Measurements from ENCODE around the gene EPN2.

Gene EPN2

DNA sequence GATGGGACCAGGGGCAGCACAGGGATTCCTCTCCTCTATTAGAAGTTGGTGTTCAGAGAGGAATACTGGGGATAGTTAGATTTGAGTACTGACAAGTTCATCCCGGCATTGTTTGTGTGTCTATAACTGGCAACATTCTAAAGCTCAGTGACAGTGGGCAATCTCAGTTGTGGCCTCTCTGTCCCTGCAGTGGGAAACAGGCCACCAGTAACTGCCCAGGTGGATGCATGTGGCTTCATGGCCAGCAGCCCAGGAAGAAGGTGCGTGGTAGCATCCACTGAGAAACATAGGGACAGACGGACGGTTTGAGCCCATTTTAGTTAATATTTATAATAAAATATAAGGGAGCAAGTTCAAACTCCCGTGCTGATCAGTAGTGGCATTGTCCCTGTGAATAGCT is 73.8 kb downstream of the EPN2 start:
- H3K36me3 Mint-ChIP-seq = no peaks in the 10 kb centered on the region
- CTCF ChIA-PET = no interaction called here
- peaks cover 71% of the 10 kb centered on the region for H3K27me3 Mint-ChIP-seq
- no peak for DNase-seq
- no peak overlapping the region for H3K27ac Mint-ChIP-seq
- peaks cover 20% of the 10 kb centered on the region for H3K4me1 Mint-ChIP-seq
- H3K9me3 Mint-ChIP-seq = no peaks in the 10 kb centered on the region
- no peak overlapping the region for H3K4me3 Mint-ChIP-seq

DNA sequence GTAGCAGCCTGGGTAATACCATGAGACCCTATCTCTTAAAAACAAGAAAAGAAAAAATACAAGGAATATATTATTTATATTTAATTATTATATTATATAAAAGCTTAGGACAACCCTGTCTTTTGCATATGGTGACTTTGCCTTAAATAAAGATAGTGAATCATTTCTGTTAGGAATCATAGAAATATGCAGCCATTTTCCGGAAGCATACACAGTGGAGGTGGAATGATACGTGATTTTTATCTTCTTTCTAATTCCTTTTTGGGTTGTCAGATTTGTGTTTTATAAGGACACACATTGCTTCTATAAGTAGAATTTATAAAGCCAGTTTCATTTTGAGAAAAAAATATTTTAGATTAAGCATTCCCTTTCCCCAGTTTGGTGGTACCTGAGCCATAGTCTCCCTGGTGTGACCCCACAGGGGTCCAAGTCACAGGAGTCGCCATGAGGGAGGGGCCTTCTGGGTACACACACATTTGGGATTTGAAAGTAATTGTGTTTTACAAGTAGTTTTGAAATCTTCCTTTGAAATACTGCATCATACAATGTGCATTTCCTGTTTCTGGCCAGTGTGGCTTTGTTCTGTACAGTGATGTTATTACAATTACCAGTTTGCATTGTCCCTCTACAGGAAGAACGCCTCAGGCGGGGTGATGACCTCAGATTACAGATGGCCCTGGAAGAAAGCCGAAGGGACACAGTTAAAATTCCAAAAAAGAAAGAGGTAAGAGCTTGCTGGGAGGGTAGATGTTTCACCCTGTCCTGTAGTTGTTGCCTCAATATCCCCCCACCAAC is 74.5 kb downstream of the EPN2 start:
- CTCF ChIA-PET = no interaction called here
- no peak overlapping the region for H3K27ac Mint-ChIP-seq
- peaks cover 14% of the 10 kb centered on the region for H3K4me1 Mint-ChIP-seq
- H3K36me3 Mint-ChIP-seq = no peaks in the 10 kb centered on the region
- no peak for DNase-seq
- no peaks in the 10 kb centered on the region for H3K9me3 Mint-ChIP-seq
- peaks cover 65% of the 10 kb centered on the region for H3K27me3 Mint-ChIP-seq
- H3K4me3 Mint-ChIP-seq = no peak overlapping the region

DNA sequence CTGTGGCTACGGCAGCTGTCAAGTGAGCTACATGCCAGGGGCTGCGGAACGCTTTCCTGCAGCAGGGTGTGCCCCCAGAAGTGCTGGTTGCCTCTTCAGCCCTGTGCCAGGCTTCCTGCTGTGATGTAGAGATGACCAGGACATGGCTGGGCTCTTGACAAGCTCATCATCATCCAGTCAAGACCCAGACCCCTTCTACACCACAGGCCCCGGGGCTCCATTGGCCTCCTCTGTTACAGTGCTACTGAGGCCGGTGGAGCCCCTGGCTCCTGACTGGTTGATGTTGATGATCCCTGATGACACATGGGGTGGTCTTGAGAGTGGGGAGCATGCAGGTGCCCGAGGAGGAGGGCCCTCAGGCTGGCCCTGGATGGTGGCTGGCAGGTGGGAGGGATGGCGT is 75.2 kb downstream of the EPN2 start:
- Mint-ChIP-seq H3K27me3 (peaks cover 63% of the 10 kb centered on the region), H3K4me1 (peaks cover 9% of the 10 kb centered on the region), H3K4me3 (no peak overlapping the region), H3K36me3 (no peaks in the 10 kb centered on the region), H3K9me3 (no peaks in the 10 kb centered on the region), H3K27ac (no peak overlapping the region)
- DNase-seq = no peak
- CTCF ChIA-PET = no interaction called here

DNA sequence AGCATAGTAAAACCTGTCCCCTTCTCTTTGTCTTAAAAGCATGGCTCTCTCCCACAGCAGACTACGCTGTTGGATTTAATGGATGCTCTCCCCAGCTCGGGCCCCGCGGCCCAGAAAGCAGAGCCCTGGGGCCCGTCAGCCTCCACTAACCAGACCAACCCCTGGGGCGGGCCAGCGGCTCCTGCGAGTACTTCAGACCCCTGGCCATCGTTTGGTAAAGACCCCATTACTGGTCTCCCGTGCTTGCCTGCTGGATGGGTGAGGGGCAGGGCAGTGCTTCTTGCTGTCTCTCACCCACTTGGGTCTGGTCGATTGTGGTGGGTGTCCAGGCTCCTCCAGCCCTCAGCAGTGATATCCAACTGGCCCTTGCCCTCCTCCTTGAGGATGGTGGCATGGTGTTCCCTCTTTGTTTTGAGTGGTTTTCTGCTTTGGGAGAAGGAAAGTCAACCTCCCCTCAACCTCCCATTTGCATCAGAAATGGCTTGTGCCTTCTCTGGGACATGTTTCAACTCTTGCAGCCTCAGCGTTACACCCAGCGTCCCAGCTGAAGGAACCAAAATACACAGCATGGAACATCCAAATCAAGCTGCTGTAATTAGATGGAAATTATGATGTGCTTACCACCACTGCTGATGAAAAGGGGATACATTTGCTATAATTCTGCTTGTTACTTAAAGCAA is 76.0 kb downstream of the EPN2 start:
- no peaks in the 10 kb centered on the region for H3K9me3 Mint-ChIP-seq
- peaks cover 5% of the 10 kb centered on the region for H3K4me1 Mint-ChIP-seq
- no peak overlapping the region for H3K4me3 Mint-ChIP-seq
- H3K27ac Mint-ChIP-seq = no peak overlapping the region
- DNase-seq = no peak
- CTCF ChIA-PET = no interaction called here
- peaks cover 63% of the 10 kb centered on the region for H3K27me3 Mint-ChIP-seq
- no peaks in the 10 kb centered on the region for H3K36me3 Mint-ChIP-seq

DNA sequence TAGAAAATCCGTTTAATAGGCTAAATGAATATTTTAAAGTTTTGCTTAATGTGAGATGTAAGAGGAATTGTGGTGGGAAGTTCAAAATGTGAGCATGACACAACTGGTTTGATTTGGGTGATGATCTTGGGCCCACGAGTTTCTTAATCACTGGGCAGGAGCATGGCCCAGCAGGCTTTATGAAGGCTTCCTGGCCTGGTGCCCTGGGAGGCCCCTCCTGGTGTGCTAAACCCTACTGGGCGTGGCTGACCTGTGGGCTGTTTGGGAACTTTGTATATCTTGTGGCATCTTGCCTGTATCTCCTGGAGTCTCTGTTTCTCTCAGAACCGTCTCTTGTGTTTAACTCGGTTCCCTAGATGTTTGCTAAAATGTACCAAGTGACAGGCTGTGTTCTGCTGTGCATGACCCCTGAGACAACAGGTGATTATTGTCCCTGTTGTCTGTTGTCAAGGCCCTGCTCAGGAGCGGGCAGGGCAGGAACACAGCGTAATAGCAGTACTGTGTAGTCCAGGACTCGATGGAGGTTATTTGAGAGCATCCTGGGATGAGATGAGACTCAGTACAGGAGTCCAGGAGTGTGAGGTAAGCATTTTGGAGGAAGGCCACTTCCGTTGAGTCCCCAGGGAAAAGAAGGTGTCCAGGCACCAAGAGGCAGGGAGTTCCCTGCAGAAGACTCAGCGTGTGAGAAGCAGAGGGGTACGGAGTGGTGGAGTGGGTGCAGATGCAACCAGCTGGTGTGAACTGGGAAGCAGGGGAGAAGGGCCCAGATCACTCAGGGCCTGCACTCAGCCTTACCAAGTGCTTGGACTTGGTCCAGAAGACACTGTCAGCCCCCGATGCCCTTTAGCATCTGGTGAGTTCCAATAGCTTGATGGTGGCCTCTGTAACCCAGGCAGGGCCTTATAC is 76.8 kb downstream of the EPN2 start:
- peaks cover 5% of the 10 kb centered on the region for H3K4me1 Mint-ChIP-seq
- H3K4me3 Mint-ChIP-seq = no peak overlapping the region
- CTCF ChIA-PET = no interaction called here
- H3K27ac Mint-ChIP-seq = no peak overlapping the region
- no peaks in the 10 kb centered on the region for H3K36me3 Mint-ChIP-seq
- no peaks in the 10 kb centered on the region for H3K9me3 Mint-ChIP-seq
- H3K27me3 Mint-ChIP-seq = peaks cover 60% of the 10 kb centered on the region
- DNase-seq = no peak

DNA sequence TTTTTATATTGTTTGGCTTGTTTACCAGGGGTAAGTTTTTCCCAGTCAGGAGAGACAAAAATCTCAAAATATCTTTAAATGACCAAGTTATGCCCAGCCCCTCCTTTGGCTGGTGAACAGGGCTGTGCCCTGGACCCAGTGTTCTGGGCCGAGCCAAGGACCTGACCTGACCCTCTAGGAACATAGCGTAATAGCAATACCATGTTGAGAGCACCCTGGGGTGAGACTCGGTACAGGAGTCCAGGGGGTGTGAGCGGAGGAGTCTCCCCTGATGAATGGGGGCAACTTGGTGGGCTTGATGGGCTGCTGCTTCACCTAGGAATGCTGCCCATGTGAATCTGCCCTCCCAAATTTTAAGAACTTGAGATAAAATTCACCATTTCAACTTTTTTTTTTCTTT is 77.9 kb downstream of the EPN2 start:
- CTCF ChIA-PET = no interaction called here
- H3K36me3 Mint-ChIP-seq = no peaks in the 10 kb centered on the region
- H3K27ac Mint-ChIP-seq = no peak overlapping the region
- H3K27me3 Mint-ChIP-seq = peaks cover 53% of the 10 kb centered on the region
- peaks cover 5% of the 10 kb centered on the region for H3K4me1 Mint-ChIP-seq
- no peak overlapping the region for H3K4me3 Mint-ChIP-seq
- no peaks in the 10 kb centered on the region for H3K9me3 Mint-ChIP-seq
- no peak for DNase-seq

DNA sequence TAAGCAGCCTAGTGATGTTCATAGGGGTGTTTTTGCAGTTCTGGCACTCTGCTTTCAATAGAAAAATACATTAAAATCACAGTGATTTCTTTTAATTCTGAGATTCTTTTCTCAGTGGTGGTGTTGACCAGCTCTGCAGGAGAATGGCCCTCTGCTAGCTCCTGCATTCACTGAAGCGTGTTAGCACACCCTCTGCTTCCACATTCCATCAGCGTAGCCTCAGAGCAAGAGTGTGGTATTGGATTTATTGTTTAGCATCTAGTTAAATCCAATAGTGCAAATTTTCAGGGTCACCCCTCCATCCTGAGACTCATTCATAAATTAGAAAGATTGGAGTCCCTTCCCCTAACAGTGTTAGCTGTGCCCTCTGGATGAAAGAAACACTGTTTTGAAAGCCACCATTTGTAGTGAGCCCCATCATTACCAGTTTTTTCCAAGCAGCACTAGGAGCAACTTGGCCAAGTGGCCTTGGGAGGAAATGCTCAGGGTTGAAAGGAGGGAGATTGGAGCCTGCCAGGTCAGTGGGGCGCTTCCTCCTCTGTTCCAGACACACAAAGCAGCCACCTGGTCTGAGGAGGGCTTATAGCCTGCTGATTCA is 79.7 kb downstream of the EPN2 start:
- no peaks in the 10 kb centered on the region for H3K9me3 Mint-ChIP-seq
- no peak for DNase-seq
- H3K27ac Mint-ChIP-seq = no peak overlapping the region
- CTCF ChIA-PET = interaction anchor here (0.6 to 0.7 kb wide), 2 partner anchors 28 to 490 kb away, joined by 3 to 4 read pairs; no protein-coding TSS in a partner anchor
- H3K4me3 Mint-ChIP-seq = no peak overlapping the region
- peaks cover 3% of the 10 kb centered on the region for H3K4me1 Mint-ChIP-seq
- peaks cover 61% of the 10 kb centered on the region for H3K27me3 Mint-ChIP-seq
- H3K36me3 Mint-ChIP-seq = no peaks in the 10 kb centered on the region

DNA sequence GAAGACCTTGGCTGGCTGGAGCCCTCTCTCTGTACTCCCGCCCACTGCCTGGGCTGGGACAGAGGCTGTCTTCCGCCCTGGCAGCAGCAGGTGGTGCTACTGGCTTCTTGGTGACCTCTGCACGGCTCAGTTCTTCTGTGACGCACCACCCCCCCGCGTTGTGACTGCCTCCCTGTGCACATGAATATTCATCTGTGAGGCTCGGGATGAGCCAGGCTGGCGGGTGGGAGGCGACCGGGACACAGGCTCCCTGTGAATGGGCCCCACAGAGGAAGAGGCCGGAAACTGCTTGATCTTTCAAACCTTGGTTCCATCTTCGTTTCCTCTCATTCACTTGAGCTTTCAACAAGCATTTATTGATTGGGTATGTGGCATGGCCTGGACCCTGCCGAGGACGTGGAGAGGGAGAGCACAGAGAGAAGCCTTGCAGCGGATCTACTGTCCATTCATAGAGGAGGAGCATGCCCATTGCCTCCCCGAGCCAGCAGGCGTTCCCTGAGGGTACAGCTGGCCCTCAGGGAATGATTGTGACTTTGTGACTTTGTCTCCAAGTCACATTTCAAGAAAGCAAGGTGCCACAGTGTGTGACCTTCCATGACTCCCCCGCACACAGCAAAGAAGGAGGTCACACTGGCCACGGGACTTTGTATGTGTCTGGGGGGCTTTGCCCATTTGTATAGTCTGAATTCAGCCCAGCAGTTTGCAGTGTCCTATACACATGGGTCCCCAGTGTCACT is 80.4 kb downstream of the EPN2 start:
- Mint-ChIP-seq H3K27me3 (peaks cover 61% of the 10 kb centered on the region), H3K4me1 (no peaks in the 10 kb centered on the region), H3K4me3 (no peak overlapping the region), H3K36me3 (no peaks in the 10 kb centered on the region), H3K27ac (no peak overlapping the region), H3K9me3 (no peaks in the 10 kb centered on the region)
- CTCF ChIA-PET = interaction anchor here (0.6 to 0.7 kb wide), 2 partner anchors 28 to 490 kb away, joined by 3 to 4 read pairs; no protein-coding TSS in a partner anchor
- no peak for DNase-seq

DNA sequence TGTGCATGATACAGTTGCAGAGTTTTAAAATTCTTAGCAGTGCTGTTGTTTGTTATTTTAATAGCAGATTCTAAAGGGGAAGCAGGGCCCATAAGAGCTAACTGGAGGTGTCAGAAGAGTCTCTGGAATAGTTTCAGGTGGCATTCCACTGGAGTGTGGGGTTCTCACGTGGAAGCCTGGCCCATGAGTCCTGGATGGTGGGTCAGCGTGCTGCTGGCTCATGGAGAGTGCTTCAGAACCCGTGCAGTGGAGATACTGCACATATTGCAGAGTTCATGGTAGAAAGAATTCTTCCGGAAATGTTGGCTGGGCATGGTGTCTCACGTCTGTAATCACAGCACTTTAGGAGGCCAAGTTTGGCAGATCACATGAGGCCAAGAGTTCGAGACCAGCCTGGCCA is 81.4 kb downstream of the EPN2 start:
- H3K9me3 Mint-ChIP-seq = no peaks in the 10 kb centered on the region
- H3K4me3 Mint-ChIP-seq = no peak overlapping the region
- H3K27ac Mint-ChIP-seq = no peak overlapping the region
- H3K36me3 Mint-ChIP-seq = no peaks in the 10 kb centered on the region
- no peak for DNase-seq
- H3K27me3 Mint-ChIP-seq = peaks cover 65% of the 10 kb centered on the region
- CTCF ChIA-PET = no interaction called here
- no peaks in the 10 kb centered on the region for H3K4me1 Mint-ChIP-seq

DNA sequence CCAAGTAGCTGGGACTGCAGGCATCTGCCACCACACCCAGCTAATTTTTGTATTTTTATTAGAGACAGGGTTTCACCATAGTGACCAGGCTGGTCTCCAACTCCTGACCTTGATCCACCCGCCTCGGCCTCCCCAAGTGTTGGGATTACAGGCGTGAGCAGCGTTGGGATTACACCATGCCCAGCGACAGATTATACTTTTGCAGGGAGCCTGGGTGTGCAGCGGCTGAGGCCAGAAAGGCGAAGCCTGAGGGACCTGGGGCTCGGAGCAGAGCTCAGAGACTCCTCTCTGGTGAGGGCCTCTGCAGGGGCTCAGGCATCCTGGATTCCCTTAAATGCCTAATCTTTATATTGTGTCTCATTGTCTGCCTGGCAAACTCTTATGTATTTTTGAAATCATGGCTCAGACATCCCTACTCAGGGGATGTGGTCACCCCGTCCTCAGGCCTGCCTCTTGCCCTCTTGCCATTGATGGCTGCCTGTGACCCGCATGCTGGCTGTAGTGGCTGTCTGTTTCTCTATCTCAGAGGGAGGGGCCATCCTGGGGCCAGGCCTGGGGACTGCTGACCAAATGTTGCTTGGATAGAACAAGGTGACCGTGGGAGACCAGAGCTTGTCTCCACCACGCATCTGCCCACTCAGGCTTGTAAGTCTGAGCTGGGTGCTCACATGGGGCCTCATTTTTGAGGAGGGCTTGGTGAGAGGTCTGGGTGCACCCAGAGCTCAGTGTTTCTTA is 82.8 kb downstream of the EPN2 start:
- Mint-ChIP-seq H3K27me3 (peaks cover 61% of the 10 kb centered on the region), H3K9me3 (no peaks in the 10 kb centered on the region), H3K4me3 (no peak overlapping the region), H3K36me3 (no peaks in the 10 kb centered on the region), H3K27ac (no peak overlapping the region), H3K4me1 (no peaks in the 10 kb centered on the region)
- CTCF ChIA-PET = interaction anchor here (1.1 to 1.3 kb wide), 2 partner anchors 17 to 34 kb away, joined by 3 to 4 read pairs; no protein-coding TSS in a partner anchor
- no peak for DNase-seq

DNA sequence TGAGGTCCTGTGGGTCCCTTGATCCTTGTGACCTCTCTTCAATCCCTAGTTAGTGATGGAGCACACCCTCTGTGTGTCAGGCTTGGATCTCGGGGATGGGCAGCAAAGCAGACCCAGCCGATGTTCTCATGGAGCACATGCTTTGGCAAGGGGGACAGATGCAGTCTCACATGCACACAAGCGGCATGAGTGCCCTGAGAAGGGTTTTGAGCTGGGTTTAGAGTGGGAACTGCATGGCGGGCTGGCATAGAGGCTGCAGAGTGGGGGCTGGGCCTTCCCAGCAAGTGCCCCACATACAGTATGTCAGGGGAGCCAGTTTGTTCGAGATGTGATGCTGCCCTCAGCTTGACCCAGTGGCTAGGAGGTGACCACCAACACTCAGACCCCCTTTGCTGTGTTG is 83.7 kb downstream of the EPN2 start:
- CTCF ChIA-PET = interaction anchor here (1.0 to 1.3 kb wide), 3 partner anchors 16 to 36 kb away, joined by 3 to 4 read pairs (median 3); no protein-coding TSS in a partner anchor
- H3K27me3 Mint-ChIP-seq = peaks cover 56% of the 10 kb centered on the region
- H3K4me3 Mint-ChIP-seq = no peak overlapping the region
- no peak overlapping the region for H3K27ac Mint-ChIP-seq
- H3K36me3 Mint-ChIP-seq = no peaks in the 10 kb centered on the region
- H3K4me1 Mint-ChIP-seq = no peaks in the 10 kb centered on the region
- peaks cover 2% of the 10 kb centered on the region for H3K9me3 Mint-ChIP-seq
- no peak for DNase-seq

DNA sequence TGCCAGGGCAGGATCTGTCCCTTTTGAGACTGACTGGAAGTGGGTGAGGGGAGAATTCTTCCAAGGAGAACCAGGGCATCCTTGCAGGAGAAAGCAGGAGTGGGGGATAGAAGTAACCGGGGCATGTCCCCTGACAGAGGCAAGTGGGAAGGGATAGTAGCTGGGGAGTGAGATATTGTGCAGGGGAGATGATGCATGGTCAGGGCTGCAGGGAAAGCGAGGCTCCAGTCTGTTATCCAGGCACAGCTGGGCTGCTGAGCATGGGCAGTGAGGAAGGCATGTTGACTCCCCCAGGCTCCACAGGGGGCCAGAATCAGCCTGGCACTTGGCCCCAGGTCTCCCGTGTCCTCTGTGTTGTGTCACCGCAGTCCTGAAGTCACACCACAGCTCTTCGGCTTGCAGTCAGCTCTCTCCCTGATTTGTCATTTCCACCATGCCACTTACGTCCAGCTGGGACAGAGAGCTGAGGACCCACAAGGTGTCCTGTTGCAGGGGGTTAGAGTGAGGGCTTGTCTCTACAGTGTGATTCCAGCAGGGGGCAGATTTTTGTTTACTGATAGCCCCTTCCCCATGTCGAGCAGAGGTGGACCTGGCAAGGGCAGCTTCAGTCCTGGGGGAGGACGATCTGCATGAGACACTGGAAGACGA is 84.4 kb downstream of the EPN2 start:
- CTCF ChIA-PET = interaction anchor here (1.0 kb wide), 1 partner anchor 37 kb away, joined by 3 read pairs; no protein-coding TSS in a partner anchor
- no peak overlapping the region for H3K27ac Mint-ChIP-seq
- H3K27me3 Mint-ChIP-seq = peaks cover 59% of the 10 kb centered on the region
- no peak overlapping the region for H3K4me3 Mint-ChIP-seq
- H3K36me3 Mint-ChIP-seq = no peaks in the 10 kb centered on the region
- no peak for DNase-seq
- H3K4me1 Mint-ChIP-seq = no peaks in the 10 kb centered on the region
- H3K9me3 Mint-ChIP-seq = peaks cover 2% of the 10 kb centered on the region

All from activated naive CD4-positive, alpha-beta T cell treated with anti-CD3 and anti-CD28 coated beads, Interleukin-2, amount 10 ng/mL, durations not matched to agents 7 days and 5 days (primary cell).